Stimulated activated CD8-positive, alpha-beta memory T cell treated with anti-CD3 and anti-CD28 coated beads, Interleukin-7, amount 100 ng/mL, for 24 hours (primary cell): ENCODE measurements around the gene IL17RD.
"Not testable (repeated sequence)": the region's sequence is repeated elsewhere in the genome, so short reads cannot be mapped to it uniquely, and the experiment has no call there.

Experiments
- DNase-seq: peaks from one replicate; pipeline ENCODE4 v3.0.0-alpha.2; 2020; ENCODE audit warnings: low read depth

IL17RD gene

GRCh38 chr3:57093489-57093888, 71.7 kb downstream of the IL17RD start:
- DNase-seq: no peak

- DNase-seq: no peak
Observed at GRCh38 chr3:57091521-57092273, 73.5 kb downstream of the IL17RD start.

- no peak for DNase-seq
Observed at GRCh38 chr3:57089043-57089442, 76.1 kb downstream of the IL17RD start.

GRCh38 chr3:57088503-57088902, 76.7 kb downstream of the IL17RD start:
- DNase-seq: no peak

- no peak for DNase-seq
Observed at GRCh38 chr3:57087361-57088092, 77.6 kb downstream of the IL17RD start.

GRCh38 chr3:57086201-57086600, 79.0 kb downstream of the IL17RD start:
- DNase-seq: no peak

- DNase-seq: no peak
Observed at GRCh38 chr3:57085211-57085610, 79.9 kb downstream of the IL17RD start.

- DNase-seq: not testable (repeated sequence)
Observed at GRCh38 chr3:57083266-57083995, 81.7 kb downstream of the IL17RD start.

GRCh38 chr3:57082481-57082880, 82.7 kb downstream of the IL17RD start:
- DNase-seq: no peak

GRCh38 chr3:57081173-57081572, 84.0 kb downstream of the IL17RD start:
- DNase-seq: no peak

GRCh38 chr3:57080171-57080570, 85.0 kb downstream of the IL17RD start:
- no peak for DNase-seq

- no peak for DNase-seq
Observed at GRCh38 chr3:57079474-57079831, 85.7 kb downstream of the IL17RD start.

- DNase-seq: no peak
Observed at GRCh38 chr3:57078635-57079473, 86.3 kb downstream of the IL17RD start.

- no peak for DNase-seq
Observed at GRCh38 chr3:57078344-57078634, 86.9 kb downstream of the IL17RD start.

GRCh38 chr3:57077630-57078343, 87.4 kb downstream of the IL17RD start:
- DNase-seq: no peak

GRCh38 chr3:57076422-57076951, 88.7 kb downstream of the IL17RD start:
- DNase-seq: no peak

GRCh38 chr3:57074135-57074534, 91.0 kb downstream of the IL17RD start:
- DNase-seq: no peak

- DNase-seq: no peak
Observed at GRCh38 chr3:57073628-57074027, 91.5 kb downstream of the IL17RD start.

- DNase-seq: no peak
Observed at GRCh38 chr3:57069503-57069902, 95.7 kb downstream of the IL17RD start.

GRCh38 chr3:57068437-57069089, 96.6 kb downstream of the IL17RD start:
- no peak for DNase-seq

GRCh38 chr3:57066471-57066870, 98.7 kb downstream of the IL17RD start:
- DNase-seq: no peak
